ENCODE data around the gene CASK. TPM values are rescaled to one million over a fixed set of nuclear protein-coding genes. Genes with fewer than 3 reads are reported as not detected.

CASK gene
- total RNA-seq, 1 donor, result 55.4 TPM

- H3K27ac ChIP-seq (ENCODE audit: low read depth, low read length), result no peak overlapping the region
- H3K4me3 ChIP-seq (ENCODE audit: insufficient read depth, low read length), result no peak overlapping the region
- peaks cover 2% of the 10 kb centered on the region for H3K27me3 ChIP-seq (ENCODE audit: insufficient read depth, low read length)
- DNase-seq (ENCODE audit: insufficient read length, low spot score, missing footprints), result no peak
- H4K20me1 ChIP-seq (ENCODE audit: insufficient read depth, low read length), result no peaks in the 10 kb centered on the region
- no peaks in the 10 kb centered on the region for H3K9me3 ChIP-seq (ENCODE audit: low read depth, low read length)
- no peak overlapping the region for H2AFZ ChIP-seq (ENCODE audit: low read length)
- no peak overlapping the region for H3K4me2 ChIP-seq (ENCODE audit: insufficient read depth, low read length)
- no peak for TF ChIP-seq CTCF (IDR thresholded peaks at IDR 0.05; ENCODE audit: extremely low read depth, low read depth, low read length)
- peaks cover 8% of the 10 kb centered on the region for H3K4me1 ChIP-seq (ENCODE audit: insufficient read depth, low read length)
- no peaks in the 10 kb centered on the region for H3K79me2 ChIP-seq (ENCODE audit: insufficient read depth, low read length)
- no peaks in the 10 kb centered on the region for H3K36me3 ChIP-seq (ENCODE audit: insufficient read depth, low read length)
These were observed 233.6 kb downstream of the CASK start for GRCh38 chrX:41689711-41690110.

GRCh38 chrX:41688835-41689234, 234.5 kb downstream of the CASK start, which contains the start of gene GPR34:
Gene GPR34, plus strand, starts transcription at chrX:41688973. Its CDS starts 6,661 bp downstream, at chrX:41695634.
- H3K27me3 ChIP-seq (ENCODE audit: insufficient read depth, low read length), result peaks cover 2% of the 10 kb centered on the region

GRCh38 chrX:41688156-41688555, 235.2 kb downstream of the CASK start:
- H3K9me3 ChIP-seq (ENCODE audit: low read depth, low read length), result no peaks in the 10 kb centered on the region

More at GRCh38 chrX:41688835-41689234, 234.5 kb downstream of the CASK start, which contains the start of gene GPR34:
- no peak for DNase-seq (ENCODE audit: insufficient read length, low spot score, missing footprints)
- Histone ChIP-seq H3K4me3 (ENCODE audit: insufficient read depth, low read length) (no peak within 1 kb of the TSS), H3K4me2 (ENCODE audit: insufficient read depth, low read length) (no peak within 1 kb of the TSS), H4K20me1 (ENCODE audit: insufficient read depth, low read length) (no peaks in the 10 kb centered on the region), H2AFZ (ENCODE audit: low read length) (no peak within 1 kb of the TSS), H3K36me3 (ENCODE audit: insufficient read depth, low read length) (no peaks in the 10 kb centered on the region), H3K4me1 (ENCODE audit: insufficient read depth, low read length) (peaks cover 8% of the 10 kb centered on the region), H3K27ac (ENCODE audit: low read depth, low read length) (no peak within 1 kb of the TSS), H3K9me3 (ENCODE audit: low read depth, low read length) (no peaks in the 10 kb centered on the region), H3K79me2 (ENCODE audit: insufficient read depth, low read length) (no peaks in the 10 kb centered on the region)
- TF ChIP-seq CTCF (IDR thresholded peaks at IDR 0.05; ENCODE audit: extremely low read depth, low read depth, low read length), result no peak

GRCh38 chrX:41686788-41687187, 236.6 kb downstream of the CASK start:
- no peaks in the 10 kb centered on the region for H3K27me3 ChIP-seq (ENCODE audit: insufficient read depth, low read length)
- H3K9me3 ChIP-seq (ENCODE audit: low read depth, low read length), result no peaks in the 10 kb centered on the region
- H3K36me3 ChIP-seq (ENCODE audit: insufficient read depth, low read length), result no peaks in the 10 kb centered on the region
- H3K27ac ChIP-seq (ENCODE audit: low read depth, low read length), result no peak overlapping the region
- no peak overlapping the region for H3K4me2 ChIP-seq (ENCODE audit: insufficient read depth, low read length)
- no peak for DNase-seq (ENCODE audit: insufficient read length, low spot score, missing footprints)
- H3K4me1 ChIP-seq (ENCODE audit: insufficient read depth, low read length), result peaks cover under 1% of the 10 kb centered on the region
- no peak for TF ChIP-seq CTCF (IDR thresholded peaks at IDR 0.05; ENCODE audit: extremely low read depth, low read depth, low read length)
- H3K79me2 ChIP-seq (ENCODE audit: insufficient read depth, low read length), result no peaks in the 10 kb centered on the region
- H4K20me1 ChIP-seq (ENCODE audit: insufficient read depth, low read length), result no peaks in the 10 kb centered on the region
- H2AFZ ChIP-seq (ENCODE audit: low read length), result no peak overlapping the region
- no peak overlapping the region for H3K4me3 ChIP-seq (ENCODE audit: insufficient read depth, low read length)

More at GRCh38 chrX:41688156-41688555, 235.2 kb downstream of the CASK start:
- no peak overlapping the region for H3K27ac ChIP-seq (ENCODE audit: low read depth, low read length)
- no peaks in the 10 kb centered on the region for H4K20me1 ChIP-seq (ENCODE audit: insufficient read depth, low read length)
- H3K27me3 ChIP-seq (ENCODE audit: insufficient read depth, low read length), result peaks cover 2% of the 10 kb centered on the region
- DNase-seq (ENCODE audit: insufficient read length, low spot score, missing footprints), result no peak
- H3K4me3 ChIP-seq (ENCODE audit: insufficient read depth, low read length), result no peak overlapping the region
- no peaks in the 10 kb centered on the region for H3K36me3 ChIP-seq (ENCODE audit: insufficient read depth, low read length)
- no peak overlapping the region for H3K4me2 ChIP-seq (ENCODE audit: insufficient read depth, low read length)
- no peaks in the 10 kb centered on the region for H3K79me2 ChIP-seq (ENCODE audit: insufficient read depth, low read length)
- no peak for TF ChIP-seq CTCF (IDR thresholded peaks at IDR 0.05; ENCODE audit: extremely low read depth, low read depth, low read length)
- H2AFZ ChIP-seq (ENCODE audit: low read length), result no peak overlapping the region
- peaks cover 8% of the 10 kb centered on the region for H3K4me1 ChIP-seq (ENCODE audit: insufficient read depth, low read length)

Data from osteoblast (primary cell).